NCI-H1105 treated with DMSO at 0.1 percent for 48 hours (cell line): ENCODE data around the gene PPIL4.
"Not testable (repeated sequence)": the region's sequence is repeated elsewhere in the genome, so short reads cannot be mapped to it uniquely, and the experiment has no call there.

Source experiments
- DNase-seq: peaks from one replicate; lab custom pipeline; 2025; lab: John Stamatoyannopoulos, UW

The PPIL4 gene

GRCh38 chr6:149483334-149483725 is 62.5 kb downstream of the PPIL4 start:
- DNase-seq, result no peak

GRCh38 chr6:149482545-149483333 is 63.1 kb downstream of the PPIL4 start:
- DNase-seq, result no peak

GRCh38 chr6:149480502-149481280 is 65.2 kb downstream of the PPIL4 start:
- no peak for DNase-seq

GRCh38 chr6:149478631-149479314 is 67.1 kb downstream of the PPIL4 start:
- no peak for DNase-seq

GRCh38 chr6:149477544-149477943 is 68.3 kb downstream of the PPIL4 start:
- DNase-seq, result no peak

GRCh38 chr6:149476789-149477455 is 68.9 kb downstream of the PPIL4 start:
- DNase-seq, result no peak

- no peak for DNase-seq
Measured at GRCh38 chr6:149474108-149474935, 71.5 kb downstream of the PPIL4 start.

- no peak for DNase-seq
Measured at GRCh38 chr6:149473080-149474052, 72.5 kb downstream of the PPIL4 start.

- no peak for DNase-seq
Measured at GRCh38 chr6:149472241-149472640, 73.6 kb downstream of the PPIL4 start.

- no peak for DNase-seq
Measured at GRCh38 chr6:149471801-149472200, 74.0 kb downstream of the PPIL4 start.

- no peak for DNase-seq
Measured at GRCh38 chr6:149470948-149471347, 74.9 kb downstream of the PPIL4 start.

GRCh38 chr6:149468179-149468578 is 77.7 kb downstream of the PPIL4 start:
- DNase-seq, result no peak

- DNase-seq, result no peak
Measured at GRCh38 chr6:149467265-149467664, 78.6 kb downstream of the PPIL4 start.

- no peak for DNase-seq
Measured at GRCh38 chr6:149464411-149464810, 81.4 kb downstream of the PPIL4 start.

GRCh38 chr6:149463781-149464180 is 82.1 kb downstream of the PPIL4 start:
- no peak for DNase-seq

GRCh38 chr6:149462712-149463111 is 83.1 kb downstream of the PPIL4 start:
- DNase-seq, result not testable (repeated sequence)

GRCh38 chr6:149461670-149462069 is 84.2 kb downstream of the PPIL4 start:
- DNase-seq, result no peak

- DNase-seq, result not testable (repeated sequence)
Measured at GRCh38 chr6:149460249-149460648, 85.6 kb downstream of the PPIL4 start.

GRCh38 chr6:149459761-149460160 is 86.1 kb downstream of the PPIL4 start:
- DNase-seq, result no peak

- DNase-seq, result no peak
Measured at GRCh38 chr6:149458806-149459205, 87.0 kb downstream of the PPIL4 start.
